ENCODE data around the gene MAML2.

The MAML2 gene

GRCh38 chr11:96154802-96155520 is 188.0 kb downstream of the MAML2 start:
- Mint-ChIP-seq H3K9me3 (no peaks in the 10 kb centered on the region), H3K4me3 (no peak overlapping the region), H3K36me3 (ENCODE audit: low read depth) (peaks cover 41% of the 10 kb centered on the region), H3K27me3 (no peaks in the 10 kb centered on the region), H3K4me1 (ENCODE audit: low read depth) (peaks cover 69% of the 10 kb centered on the region), H3K27ac (peak overlapping the region; percentile 81)
- no peak for DNase-seq

- H3K27me3 Mint-ChIP-seq = no peaks in the 10 kb centered on the region
- peaks cover 45% of the 10 kb centered on the region for H3K36me3 Mint-ChIP-seq (ENCODE audit: low read depth)
- H3K9me3 Mint-ChIP-seq = no peaks in the 10 kb centered on the region
- H3K4me3 Mint-ChIP-seq = no peak overlapping the region
- H3K4me1 Mint-ChIP-seq (ENCODE audit: low read depth) = peaks cover 65% of the 10 kb centered on the region
- DNase-seq = no peak
- no peak overlapping the region for H3K27ac Mint-ChIP-seq
These were observed 190.4 kb downstream of the MAML2 start for GRCh38 chr11:96152623-96153022.

GRCh38 chr11:96151501-96151900 is 191.5 kb downstream of the MAML2 start:
- no peak for DNase-seq
- Mint-ChIP-seq H3K4me3 (no peak overlapping the region), H3K27me3 (no peaks in the 10 kb centered on the region), H3K36me3 (ENCODE audit: low read depth) (peaks cover 52% of the 10 kb centered on the region), H3K4me1 (ENCODE audit: low read depth) (peaks cover 63% of the 10 kb centered on the region), H3K9me3 (no peaks in the 10 kb centered on the region), H3K27ac (no peak overlapping the region)

GRCh38 chr11:96150609-96151008 is 192.4 kb downstream of the MAML2 start:
- H3K36me3 Mint-ChIP-seq (ENCODE audit: low read depth) = peaks cover 51% of the 10 kb centered on the region
- H3K9me3 Mint-ChIP-seq = no peaks in the 10 kb centered on the region
- H3K27me3 Mint-ChIP-seq = no peaks in the 10 kb centered on the region
- H3K27ac Mint-ChIP-seq = no peak overlapping the region
- no peak for DNase-seq
- H3K4me3 Mint-ChIP-seq = no peak overlapping the region
- peaks cover 58% of the 10 kb centered on the region for H3K4me1 Mint-ChIP-seq (ENCODE audit: low read depth)

- DNase-seq = peak; percentile 44
- H3K4me3 Mint-ChIP-seq = no peak overlapping the region
- no peaks in the 10 kb centered on the region for H3K27me3 Mint-ChIP-seq
- H3K36me3 Mint-ChIP-seq (ENCODE audit: low read depth) = peaks cover 55% of the 10 kb centered on the region
- H3K4me1 Mint-ChIP-seq (ENCODE audit: low read depth) = peaks cover 58% of the 10 kb centered on the region
- H3K9me3 Mint-ChIP-seq = no peaks in the 10 kb centered on the region
- H3K27ac Mint-ChIP-seq = no peak overlapping the region
These were observed 193.0 kb downstream of the MAML2 start for GRCh38 chr11:96149743-96150555.

GRCh38 chr11:96147906-96148486 is 195.0 kb downstream of the MAML2 start:
- Mint-ChIP-seq H3K27me3 (no peaks in the 10 kb centered on the region), H3K36me3 (ENCODE audit: low read depth) (peaks cover 51% of the 10 kb centered on the region), H3K4me3 (no peak overlapping the region), H3K4me1 (ENCODE audit: low read depth) (peaks cover 60% of the 10 kb centered on the region), H3K27ac (peak overlapping the region; percentile 63), H3K9me3 (no peaks in the 10 kb centered on the region)
- DNase-seq = no peak

- H3K27me3 Mint-ChIP-seq = no peaks in the 10 kb centered on the region
- H3K27ac Mint-ChIP-seq = no peak overlapping the region
- no peak overlapping the region for H3K4me3 Mint-ChIP-seq
- no peaks in the 10 kb centered on the region for H3K9me3 Mint-ChIP-seq
- peaks cover 50% of the 10 kb centered on the region for H3K36me3 Mint-ChIP-seq (ENCODE audit: low read depth)
- DNase-seq = no peak
- H3K4me1 Mint-ChIP-seq (ENCODE audit: low read depth) = peaks cover 58% of the 10 kb centered on the region
These were observed 195.8 kb downstream of the MAML2 start for GRCh38 chr11:96147186-96147585.

- Mint-ChIP-seq H3K9me3 (no peaks in the 10 kb centered on the region), H3K27me3 (no peaks in the 10 kb centered on the region), H3K4me3 (no peak overlapping the region), H3K36me3 (ENCODE audit: low read depth) (peaks cover 51% of the 10 kb centered on the region), H3K27ac (peak overlapping the region; percentile 48), H3K4me1 (ENCODE audit: low read depth) (peaks cover 58% of the 10 kb centered on the region)
- DNase-seq = no peak
These were observed 196.2 kb downstream of the MAML2 start for GRCh38 chr11:96146765-96147164.

- Mint-ChIP-seq H3K27ac (no peak overlapping the region), H3K4me3 (no peak overlapping the region), H3K27me3 (no peaks in the 10 kb centered on the region), H3K4me1 (ENCODE audit: low read depth) (peaks cover 72% of the 10 kb centered on the region), H3K36me3 (ENCODE audit: low read depth) (peaks cover 57% of the 10 kb centered on the region), H3K9me3 (no peaks in the 10 kb centered on the region)
- DNase-seq = no peak
These were observed 197.8 kb downstream of the MAML2 start for GRCh38 chr11:96145163-96145585.

GRCh38 chr11:96144553-96144952 is 198.4 kb downstream of the MAML2 start:
- H3K27me3 Mint-ChIP-seq = no peaks in the 10 kb centered on the region
- H3K27ac Mint-ChIP-seq = no peak overlapping the region
- no peaks in the 10 kb centered on the region for H3K9me3 Mint-ChIP-seq
- peaks cover 78% of the 10 kb centered on the region for H3K4me1 Mint-ChIP-seq (ENCODE audit: low read depth)
- peaks cover 60% of the 10 kb centered on the region for H3K36me3 Mint-ChIP-seq (ENCODE audit: low read depth)
- H3K4me3 Mint-ChIP-seq = no peak overlapping the region
- DNase-seq = no peak

- peaks cover 63% of the 10 kb centered on the region for H3K36me3 Mint-ChIP-seq (ENCODE audit: low read depth)
- DNase-seq = no peak
- no peak overlapping the region for H3K4me3 Mint-ChIP-seq
- H3K9me3 Mint-ChIP-seq = no peaks in the 10 kb centered on the region
- H3K27ac Mint-ChIP-seq = no peak overlapping the region
- H3K4me1 Mint-ChIP-seq (ENCODE audit: low read depth) = peaks cover 80% of the 10 kb centered on the region
- H3K27me3 Mint-ChIP-seq = no peaks in the 10 kb centered on the region
These were observed 199.9 kb downstream of the MAML2 start for GRCh38 chr11:96143041-96143521.

- Mint-ChIP-seq H3K4me3 (no peak overlapping the region), H3K4me1 (ENCODE audit: low read depth) (peaks cover 81% of the 10 kb centered on the region), H3K27me3 (no peaks in the 10 kb centered on the region), H3K36me3 (ENCODE audit: low read depth) (peaks cover 62% of the 10 kb centered on the region), H3K9me3 (no peaks in the 10 kb centered on the region), H3K27ac (peak overlapping the region; percentile 62)
- no peak for DNase-seq
These were observed 201.4 kb downstream of the MAML2 start for GRCh38 chr11:96141626-96142025.

GRCh38 chr11:96139691-96140090 is 203.3 kb downstream of the MAML2 start:
- H3K9me3 Mint-ChIP-seq = no peaks in the 10 kb centered on the region
- H3K4me3 Mint-ChIP-seq = peak overlapping the region; percentile 55
- no peaks in the 10 kb centered on the region for H3K27me3 Mint-ChIP-seq
- H3K4me1 Mint-ChIP-seq (ENCODE audit: low read depth) = peaks cover 87% of the 10 kb centered on the region
- H3K36me3 Mint-ChIP-seq (ENCODE audit: low read depth) = peaks cover 63% of the 10 kb centered on the region
- peak overlapping the region; percentile 83 for H3K27ac Mint-ChIP-seq
- DNase-seq = no peak

- no peak for DNase-seq
- Mint-ChIP-seq H3K9me3 (no peaks in the 10 kb centered on the region), H3K27ac (peak overlapping the region; percentile 84), H3K27me3 (no peaks in the 10 kb centered on the region), H3K36me3 (ENCODE audit: low read depth) (peaks cover 52% of the 10 kb centered on the region), H3K4me3 (peak overlapping the region; percentile 28), H3K4me1 (ENCODE audit: low read depth) (peaks cover 80% of the 10 kb centered on the region)
These were observed 205.6 kb downstream of the MAML2 start for GRCh38 chr11:96137373-96137772.
